ENCODE data around the gene SEMA4B.
A peak's percentile ranks its signal among the peaks of the same experiment; 100 is the strongest.

The SEMA4B gene

DNA sequence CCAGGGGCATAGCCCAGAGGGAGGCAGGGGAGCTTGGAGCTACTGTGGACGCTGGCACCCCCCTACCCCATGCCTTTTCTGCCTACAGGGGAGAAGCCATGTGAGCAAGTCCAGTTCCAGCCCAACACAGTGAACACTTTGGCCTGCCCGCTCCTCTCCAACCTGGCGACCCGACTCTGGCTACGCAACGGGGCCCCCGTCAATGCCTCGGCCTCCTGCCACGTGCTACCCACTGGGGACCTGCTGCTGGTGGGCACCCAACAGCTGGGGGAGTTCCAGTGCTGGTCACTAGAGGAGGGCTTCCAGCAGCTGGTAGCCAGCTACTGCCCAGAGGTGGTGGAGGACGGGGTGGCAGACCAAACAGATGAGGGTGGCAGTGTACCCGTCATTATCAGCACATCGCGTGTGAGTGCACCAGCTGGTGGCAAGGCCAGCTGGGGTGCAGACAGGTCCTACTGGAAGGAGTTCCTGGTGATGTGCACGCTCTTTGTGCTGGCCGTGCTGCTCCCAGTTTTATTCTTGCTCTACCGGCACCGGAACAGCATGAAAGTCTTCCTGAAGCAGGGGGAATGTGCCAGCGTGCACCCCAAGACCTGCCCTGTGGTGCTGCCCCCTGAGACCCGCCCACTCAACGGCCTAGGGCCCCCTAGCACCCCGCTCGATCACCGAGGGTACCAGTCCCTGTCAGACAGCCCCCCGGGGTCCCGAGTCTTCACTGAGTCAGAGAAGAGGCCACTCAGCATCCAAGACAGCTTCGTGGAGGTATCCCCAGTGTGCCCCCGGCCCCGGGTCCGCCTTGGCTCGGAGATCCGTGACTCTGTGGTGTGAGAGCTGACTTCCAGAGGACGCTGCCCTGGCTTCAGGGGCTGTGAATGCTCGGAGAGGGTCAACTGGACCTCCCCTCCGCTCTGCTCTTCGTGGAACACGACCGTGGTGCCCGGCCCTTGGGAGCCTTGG lies 27.0 kb downstream of the SEMA4B start:
- no peak overlapping the region for H3K4me3 ChIP-seq (replicated peaks; ENCODE audit: low read depth, low read length)
- TF ChIP-seq, protein P1, sequence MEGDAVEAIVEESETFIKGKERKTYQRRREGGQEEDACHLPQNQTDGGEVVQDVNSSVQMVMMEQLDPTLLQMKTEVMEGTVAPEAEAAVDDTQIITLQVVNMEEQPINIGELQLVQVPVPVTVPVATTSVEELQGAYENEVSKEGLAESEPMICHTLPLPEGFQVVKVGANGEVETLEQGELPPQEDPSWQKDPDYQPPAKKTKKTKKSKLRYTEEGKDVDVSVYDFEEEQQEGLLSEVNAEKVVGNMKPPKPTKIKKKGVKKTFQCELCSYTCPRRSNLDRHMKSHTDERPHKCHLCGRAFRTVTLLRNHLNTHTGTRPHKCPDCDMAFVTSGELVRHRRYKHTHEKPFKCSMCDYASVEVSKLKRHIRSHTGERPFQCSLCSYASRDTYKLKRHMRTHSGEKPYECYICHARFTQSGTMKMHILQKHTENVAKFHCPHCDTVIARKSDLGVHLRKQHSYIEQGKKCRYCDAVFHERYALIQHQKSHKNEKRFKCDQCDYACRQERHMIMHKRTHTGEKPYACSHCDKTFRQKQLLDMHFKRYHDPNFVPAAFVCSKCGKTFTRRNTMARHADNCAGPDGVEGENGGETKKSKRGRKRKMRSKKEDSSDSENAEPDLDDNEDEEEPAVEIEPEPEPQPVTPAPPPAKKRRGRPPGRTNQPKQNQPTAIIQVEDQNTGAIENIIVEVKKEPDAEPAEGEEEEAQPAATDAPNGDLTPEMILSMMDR (IDR thresholded peaks at IDR 0.05; ENCODE audit: insufficient read depth, low read length, poor library complexity, severe bottlenecking) = no peak
- DNase-seq (ENCODE audit: extremely low read depth, insufficient read length) = no peak
- peaks cover 43% of the 10 kb centered on the region for H3K36me3 ChIP-seq (ENCODE audit: control insufficient read depth, insufficient read depth, low read length)
- no peaks in the 10 kb centered on the region for H3K27me3 ChIP-seq (replicated peaks; ENCODE audit: control insufficient read depth, insufficient read depth, low read length)

DNA sequence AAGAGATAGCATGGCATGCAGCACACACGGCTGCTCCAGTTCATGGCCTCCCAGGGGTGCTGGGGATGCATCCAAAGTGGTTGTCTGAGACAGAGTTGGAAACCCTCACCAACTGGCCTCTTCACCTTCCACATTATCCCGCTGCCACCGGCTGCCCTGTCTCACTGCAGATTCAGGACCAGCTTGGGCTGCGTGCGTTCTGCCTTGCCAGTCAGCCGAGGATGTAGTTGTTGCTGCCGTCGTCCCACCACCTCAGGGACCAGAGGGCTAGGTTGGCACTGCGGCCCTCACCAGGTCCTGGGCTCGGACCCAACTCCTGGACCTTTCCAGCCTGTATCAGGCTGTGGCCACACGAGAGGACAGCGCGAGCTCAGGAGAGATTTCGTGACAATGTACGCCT lies 27.8 kb downstream of the SEMA4B start:
- Histone ChIP-seq H3K4me3 (replicated peaks; ENCODE audit: low read depth, low read length) (no peak overlapping the region), H3K36me3 (ENCODE audit: control insufficient read depth, insufficient read depth, low read length) (peaks cover 37% of the 10 kb centered on the region), H3K27me3 (replicated peaks; ENCODE audit: control insufficient read depth, insufficient read depth, low read length) (no peaks in the 10 kb centered on the region)
- TF ChIP-seq, protein P1 (IDR thresholded peaks at IDR 0.05; ENCODE audit: insufficient read depth, low read length, poor library complexity, severe bottlenecking) = no peak
- no peak for DNase-seq (ENCODE audit: extremely low read depth, insufficient read length)

DNA sequence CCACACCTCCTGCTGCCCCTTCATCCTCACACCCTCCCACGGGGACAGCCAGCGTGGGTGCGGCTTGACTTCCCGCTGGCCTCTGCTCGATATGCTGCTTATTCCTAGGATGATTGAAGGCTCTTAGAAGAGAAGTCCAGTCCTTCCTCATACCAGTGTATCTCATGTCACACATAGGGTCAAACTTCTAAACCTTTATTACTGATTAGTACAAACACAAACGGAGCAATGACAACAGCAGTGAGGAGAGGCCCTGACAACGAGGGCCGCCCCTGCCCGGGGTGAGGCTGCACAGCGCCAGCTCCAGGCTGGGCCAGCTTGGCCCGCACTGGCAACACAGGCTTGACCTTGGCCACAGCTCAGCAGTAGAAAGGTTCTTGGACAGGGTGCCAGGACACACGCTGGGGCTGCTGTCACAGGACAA lies 29.0 kb downstream of the SEMA4B start:
- TF ChIP-seq, protein P1 (IDR thresholded peaks at IDR 0.05; ENCODE audit: insufficient read depth, low read length, poor library complexity, severe bottlenecking) = no peak
- Histone ChIP-seq H3K36me3 (ENCODE audit: control insufficient read depth, insufficient read depth, low read length) (peaks cover 30% of the 10 kb centered on the region), H3K27me3 (replicated peaks; ENCODE audit: control insufficient read depth, insufficient read depth, low read length) (no peaks in the 10 kb centered on the region), H3K4me3 (replicated peaks; ENCODE audit: low read depth, low read length) (no peak overlapping the region)
- DNase-seq (ENCODE audit: extremely low read depth, insufficient read length) = no peak

DNA sequence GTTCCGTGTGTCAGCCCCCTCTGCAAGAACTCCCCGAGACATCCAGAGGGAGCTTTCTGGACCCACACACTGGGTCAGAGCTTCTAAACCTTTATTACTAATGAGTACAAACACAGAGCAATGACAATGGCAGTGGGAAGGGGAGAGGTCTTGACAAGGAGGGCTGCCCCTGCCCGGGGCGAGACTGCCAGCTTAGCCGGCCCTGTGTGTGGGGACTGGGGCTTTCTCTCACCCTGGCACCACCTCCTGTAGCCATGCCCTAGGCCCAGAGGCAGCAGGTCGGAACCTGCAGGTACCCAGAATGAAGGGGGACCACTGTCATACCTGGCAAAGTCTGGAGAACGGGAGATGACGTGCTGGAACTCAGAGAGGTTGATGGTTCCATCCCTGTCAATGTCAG lies 29.5 kb downstream of the SEMA4B start:
- Histone ChIP-seq H3K4me3 (replicated peaks; ENCODE audit: low read depth, low read length) (peak overlapping the region; percentile 12; the same call in 1 of the 2 replicates), H3K27me3 (replicated peaks; ENCODE audit: control insufficient read depth, insufficient read depth, low read length) (no peaks in the 10 kb centered on the region), H3K36me3 (ENCODE audit: control insufficient read depth, insufficient read depth, low read length) (peaks cover 26% of the 10 kb centered on the region)
- TF ChIP-seq, protein P1 (IDR thresholded peaks at IDR 0.05; ENCODE audit: insufficient read depth, low read length, poor library complexity, severe bottlenecking) = no peak
- DNase-seq (ENCODE audit: extremely low read depth, insufficient read length) = no peak

DNA sequence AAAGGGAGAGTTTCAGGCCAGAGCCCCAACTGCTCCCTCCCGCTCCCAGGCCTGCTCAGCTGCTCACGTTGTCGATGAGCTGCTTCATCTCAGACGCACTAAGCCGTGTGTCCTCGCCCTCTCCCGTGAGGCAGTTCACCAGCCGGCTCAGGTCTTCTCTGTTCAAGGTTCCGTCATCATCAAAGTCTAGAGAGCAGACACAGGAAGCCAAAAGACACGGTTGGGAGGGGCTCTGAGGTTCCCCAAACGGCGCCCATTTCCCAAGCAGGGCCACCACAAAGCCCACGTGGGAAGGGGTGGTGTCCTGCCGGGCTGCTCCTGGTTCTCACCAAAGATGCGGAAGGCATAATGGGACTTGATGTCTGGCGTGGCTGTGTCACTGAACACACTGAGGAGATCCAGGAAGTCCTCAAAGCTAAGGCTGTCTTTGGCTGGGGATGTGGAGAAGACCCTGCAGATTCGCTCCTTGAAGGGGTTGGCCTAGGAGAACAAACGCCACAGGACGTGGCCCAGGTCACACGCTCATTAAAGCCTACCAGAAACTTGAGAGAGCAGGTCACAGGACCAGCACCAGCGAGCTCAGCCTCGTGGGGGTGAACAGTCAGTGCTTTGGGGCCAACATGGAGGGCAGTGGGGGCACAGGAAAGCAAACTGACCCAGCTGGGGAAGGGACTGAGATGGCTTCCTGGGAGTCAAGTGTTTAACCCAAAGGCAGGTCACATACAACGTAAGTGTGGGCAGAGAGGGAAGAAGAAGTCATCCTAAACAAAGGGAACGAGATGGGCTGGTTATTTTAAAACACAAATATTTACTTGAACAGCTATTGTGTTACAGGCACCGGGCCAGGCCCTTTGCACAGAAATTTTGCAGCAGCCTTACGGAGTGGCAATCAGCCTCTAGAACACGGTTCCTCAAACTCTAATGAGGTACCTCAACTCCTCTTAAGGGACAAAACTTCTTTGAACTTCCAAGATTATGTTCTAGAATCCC lies 30.2 kb downstream of the SEMA4B start:
- DNase-seq (ENCODE audit: extremely low read depth, insufficient read length) = peak; percentile 51
- TF ChIP-seq, protein P1 (IDR thresholded peaks at IDR 0.05; ENCODE audit: insufficient read depth, low read length, poor library complexity, severe bottlenecking) = no peak
- Histone ChIP-seq H3K4me3 (replicated peaks; ENCODE audit: low read depth, low read length) (peak overlapping the region; percentile 90), H3K36me3 (ENCODE audit: control insufficient read depth, insufficient read depth, low read length) (peaks cover 24% of the 10 kb centered on the region), H3K27me3 (replicated peaks; ENCODE audit: control insufficient read depth, insufficient read depth, low read length) (no peaks in the 10 kb centered on the region)
